GM19468 (cell line): ENCODE measurements around the gene GINS3.
A peak's percentile ranks its signal among the peaks of the same experiment; 100 is the strongest.

ENCODE experiments used
- ATAC-seq: cut with Tn5 transposase; IDR thresholded peaks from one replicate; pipeline ENCODE4 v1.9.1; 2021; ENCODE audit warnings: mild to moderate bottlenecking, moderate library complexity, moderate number of reproducible peaks; ENCODE audit not compliant: unreplicated experiment; ENCODE audit errors: extremely low read depth

The GINS3 gene

GRCh38 chr16:58421529-58421928 is 29.3 kb downstream of the GINS3 start:
- ATAC-seq, result no peak

- ATAC-seq, result no peak
Measured at GRCh38 chr16:58422809-58423208, 30.5 kb downstream of the GINS3 start.

- no peak for ATAC-seq
Measured at GRCh38 chr16:58425245-58425644, 33.0 kb downstream of the GINS3 start.

GRCh38 chr16:58425756-58426494 is 33.7 kb downstream of the GINS3 start:
- ATAC-seq, result peak; percentile 35

- ATAC-seq, result no peak
Measured at GRCh38 chr16:58426966-58427365, 34.7 kb downstream of the GINS3 start.

GRCh38 chr16:58428621-58429542 is 36.6 kb downstream of the GINS3 start:
- ATAC-seq, result no peak

- ATAC-seq, result no peak
Measured at GRCh38 chr16:58430718-58431117, 38.4 kb downstream of the GINS3 start.

GRCh38 chr16:58433569-58433951 is 41.3 kb downstream of the GINS3 start:
- ATAC-seq, result no peak

GRCh38 chr16:58435779-58436178 is 43.5 kb downstream of the GINS3 start:
- no peak for ATAC-seq

- no peak for ATAC-seq
Measured at GRCh38 chr16:58440131-58440530, 47.9 kb downstream of the GINS3 start.

- no peak for ATAC-seq
Measured at GRCh38 chr16:58442547-58442946, 50.3 kb downstream of the GINS3 start.

- ATAC-seq, result no peak
Measured at GRCh38 chr16:58443783-58444182, 51.5 kb downstream of the GINS3 start.

GRCh38 chr16:58444265-58444664 is 52.0 kb downstream of the GINS3 start:
- no peak for ATAC-seq

- ATAC-seq, result no peak
Measured at GRCh38 chr16:58448890-58449289, 56.6 kb downstream of the GINS3 start.

GRCh38 chr16:58449306-58449705 is 57.0 kb downstream of the GINS3 start:
- ATAC-seq, result no peak

- no peak for ATAC-seq
Measured at GRCh38 chr16:58449768-58450167, 57.5 kb downstream of the GINS3 start.

GRCh38 chr16:58450590-58450989 is 58.3 kb downstream of the GINS3 start:
- ATAC-seq, result no peak

- ATAC-seq, result no peak
Measured at GRCh38 chr16:58451265-58451689, 59.0 kb downstream of the GINS3 start.

GRCh38 chr16:58451945-58452401 is 59.7 kb downstream of the GINS3 start:
- ATAC-seq, result no peak

- no peak for ATAC-seq
Measured at GRCh38 chr16:58452640-58453039, 60.4 kb downstream of the GINS3 start.

- no peak for ATAC-seq
Measured at GRCh38 chr16:58454178-58454577, 61.9 kb downstream of the GINS3 start.
